Peyer's patch (tissue), 4 donors: ENCODE data around the gene PPP1R14D.

Source experiments
- POLR2A ChIP-seq, 2 donors: fragments of 450-650 bp; IDR thresholded peaks; one replicate each; pipeline ENCODE4 v1.5.1; 2017; ENCODE audit warnings: antibody characterized with exemption in 2 of 2, mild to moderate bottlenecking in 2 of 2, moderate library complexity in 2 of 2
- TF ChIP-seq, protein P1 (sequence below), 6 experiments: fragments of 450-650 bp in 4 of 6; fragments of 200-600 bp in 2 of 6; sonication (generic) in 1 of 6; IDR thresholded peaks; one replicate each; pipeline ENCODE4 v1.5.1; 2017 to 2019; ENCODE audit warnings: antibody characterized with exemption in 6 of 6, mild to moderate bottlenecking in 3 of 6, moderate library complexity in 1 of 6

DNA sequence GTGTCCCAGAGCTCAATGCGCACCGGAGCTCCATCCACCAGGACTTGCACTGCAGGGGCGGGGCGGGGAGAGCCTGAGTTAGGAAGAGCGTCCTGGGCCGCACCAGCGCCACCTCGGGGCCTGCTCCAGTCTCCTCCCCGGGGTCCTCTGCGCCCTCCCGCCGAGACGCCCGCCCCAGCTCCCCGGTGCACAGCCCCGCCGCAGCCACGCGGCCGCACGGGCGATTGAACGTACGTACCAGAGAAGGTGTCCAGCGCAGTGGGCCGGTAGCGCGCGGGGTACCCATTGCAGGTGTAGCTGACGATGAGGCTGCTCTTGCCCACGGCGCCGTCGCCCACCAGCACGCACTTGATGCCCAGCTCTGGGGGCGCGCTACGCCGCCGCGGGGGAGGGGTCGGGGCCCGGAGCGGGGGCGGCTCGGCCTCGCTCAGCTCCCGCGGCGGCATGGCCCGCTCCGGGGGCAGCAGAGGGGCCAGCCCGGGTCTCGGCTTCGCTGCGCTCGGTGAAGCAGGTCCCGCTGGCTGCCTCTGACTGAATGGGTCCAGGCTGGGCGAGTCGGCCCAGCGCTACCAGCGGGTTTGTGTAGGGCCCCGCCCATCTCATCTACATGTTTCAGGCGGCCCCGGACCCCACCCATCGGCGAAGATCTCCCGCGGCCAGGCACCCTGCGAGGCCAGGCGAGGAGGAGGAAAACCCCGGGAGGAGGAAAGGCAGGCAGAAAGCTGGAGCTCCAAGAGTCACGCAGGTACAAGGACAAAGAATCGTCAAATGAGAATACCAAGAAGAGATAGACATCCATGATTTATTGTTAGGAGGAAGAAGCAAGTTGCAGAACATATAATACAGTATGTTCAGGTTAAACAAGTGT lies 45.4 kb upstream of the PPP1R14D start, which contains the start of gene RHOV:
- TF ChIP-seq, protein P1, sequence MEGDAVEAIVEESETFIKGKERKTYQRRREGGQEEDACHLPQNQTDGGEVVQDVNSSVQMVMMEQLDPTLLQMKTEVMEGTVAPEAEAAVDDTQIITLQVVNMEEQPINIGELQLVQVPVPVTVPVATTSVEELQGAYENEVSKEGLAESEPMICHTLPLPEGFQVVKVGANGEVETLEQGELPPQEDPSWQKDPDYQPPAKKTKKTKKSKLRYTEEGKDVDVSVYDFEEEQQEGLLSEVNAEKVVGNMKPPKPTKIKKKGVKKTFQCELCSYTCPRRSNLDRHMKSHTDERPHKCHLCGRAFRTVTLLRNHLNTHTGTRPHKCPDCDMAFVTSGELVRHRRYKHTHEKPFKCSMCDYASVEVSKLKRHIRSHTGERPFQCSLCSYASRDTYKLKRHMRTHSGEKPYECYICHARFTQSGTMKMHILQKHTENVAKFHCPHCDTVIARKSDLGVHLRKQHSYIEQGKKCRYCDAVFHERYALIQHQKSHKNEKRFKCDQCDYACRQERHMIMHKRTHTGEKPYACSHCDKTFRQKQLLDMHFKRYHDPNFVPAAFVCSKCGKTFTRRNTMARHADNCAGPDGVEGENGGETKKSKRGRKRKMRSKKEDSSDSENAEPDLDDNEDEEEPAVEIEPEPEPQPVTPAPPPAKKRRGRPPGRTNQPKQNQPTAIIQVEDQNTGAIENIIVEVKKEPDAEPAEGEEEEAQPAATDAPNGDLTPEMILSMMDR (IDR thresholded peaks at IDR 0.05), result peak in 4 of 6 experiments; percentile 22 to 36 (median 27)
- no peak for TF ChIP-seq POLR2A (IDR thresholded peaks at IDR 0.05)
